Panc1 (cell line): ENCODE results near the gene BHLHE40. TPM values are rescaled to one million over a fixed set of nuclear protein-coding genes. Genes with fewer than 3 reads are reported as not detected.

Source experiments
- ATAC-seq: fragments of 200-7000 bp; cut with Tn5 transposase; 2 replicates; pipeline ENCODE4 v1.9.1; 2020; ENCODE audit warnings: mild to moderate bottlenecking, moderate library complexity
- BruUV-seq: library from RNA; stranded (reverse); fragments of 400-500 nt; replicated peaks from 2 replicates; lab custom pipeline; 2021; lab: Mats Ljungman, UMichigan
- CTCF ChIA-PET: fragments of 300-600 bp; sonication (Branson Sonifier 250); formaldehyde crosslinking; loops from one replicate; lab custom pipeline; 2022; ENCODE audit warnings: antibody characterized with exemption; lab: Charles Lee
- POLR2A ChIA-PET: fragments of 300-600 bp; sonication (Branson Sonifier 250); formaldehyde crosslinking; loops from one replicate; lab custom pipeline; 2022; ENCODE audit warnings: antibody characterized with exemption; lab: Charles Lee
- DNase-seq: peaks from one replicate; pipeline ENCODE4 v3.0.0-alpha.2; 2010; ENCODE audit warnings: low read depth, low spot score
- H3K27ac ChIP-seq: 2 replicates; pipeline ENCODE4 v1.5.1; 2011; ENCODE audit warnings: mild to moderate bottlenecking, low read length, inconsistent platforms
- H3K27me3 ChIP-seq: fragments of 200-500 bp; sonication (Bioruptor generic); 2 replicates; pipeline ENCODE4 v1.6.0; 2014; ENCODE audit warnings: low read length, inconsistent platforms; ENCODE audit not compliant: control insufficient read depth, insufficient read depth
- H3K36me3 ChIP-seq: fragments of 200-500 bp; sonication (Bioruptor generic); 2 replicates; pipeline ENCODE4 v1.5.1; 2014; ENCODE audit warnings: inconsistent platforms, mild to moderate bottlenecking, low read length, moderate library complexity; ENCODE audit not compliant: control insufficient read depth, insufficient read depth
- H3K4me1 ChIP-seq: 2 replicates; pipeline ENCODE4 v1.5.1; 2011; ENCODE audit warnings: inconsistent platforms, mild to moderate bottlenecking, low read length, moderate library complexity; ENCODE audit not compliant: control insufficient read depth, insufficient read depth
- H3K4me3 ChIP-seq, 2 experiments: 2 replicates each; pipeline ENCODE4 v1.5.1; 2011 to 2012; ENCODE audit warnings: low read depth in 2 of 2, low read length in 2 of 2, mild to moderate bottlenecking in 2 of 2, inconsistent platforms in 1 of 2, moderate library complexity in 1 of 2
- H3K9me3 ChIP-seq: fragments of 200-500 bp; sonication (Bioruptor generic); 2 replicates; pipeline ENCODE4 v1.5.1; 2014; ENCODE audit warnings: low read depth, mild to moderate bottlenecking, inconsistent platforms, low read length, moderate library complexity; ENCODE audit not compliant: control insufficient read depth, insufficient read depth
- CTCF ChIP-seq: fragments of 450-650 bp; IDR thresholded peaks from 2 replicates; pipeline ENCODE4 v1.5.1; 2017; ENCODE audit warnings: mild to moderate bottlenecking
- POLR2AphosphoS5 ChIP-seq: IDR thresholded peaks from 2 replicates; pipeline ENCODE4 v1.6.1; 2012; ENCODE audit warnings: mild to moderate bottlenecking, low read depth, low read length, moderate library complexity
- REST ChIP-seq, 2 experiments: IDR thresholded peaks; 2 replicates each; pipeline ENCODE4 v1.6.1; 2011 to 2012; ENCODE audit warnings: low read depth in 2 of 2, control low read depth in 1 of 2, low read length in 1 of 2, mild to moderate bottlenecking in 1 of 2, moderate library complexity in 1 of 2; ENCODE audit not compliant: insufficient read depth in 1 of 2
- SIN3A ChIP-seq: IDR thresholded peaks from 2 replicates; pipeline ENCODE4 v1.6.1; 2012; ENCODE audit warnings: low read depth, mild to moderate bottlenecking, low read length, moderate library complexity, borderline replicate concordance; ENCODE audit not compliant: insufficient read depth
- TCF7L2 ChIP-seq: IDR thresholded peaks from 2 replicates; pipeline ENCODE4 v1.6.1; 2011; ENCODE audit warnings: mild to moderate bottlenecking, low read depth, low read length, inconsistent platforms
- in situ Hi-C: cut with HindIII; loops from 2 replicates; pipeline ENCODE4 v1.10.0; 2016; ENCODE audit warnings: low sequenced_read_pairs, low pct_unique_long_range_greater_than_20kb
- intact Hi-C: fragments of 100-400 bp; cut with micrococcal nuclease; formaldehyde crosslinking; loops from one replicate; pipeline ENCODE4 v1.10.0; 2022; ENCODE audit not compliant: unreplicated experiment
- total RNA-seq: library from RNA; stranded (reverse); gene quantifications from one replicate; pipeline ENCODE4 v1.2.1, GENCODE V29; 2021; ENCODE audit not compliant: unreplicated experiment

BHLHE40 gene
- total RNA-seq, 1 experiment from 2014 or later, result 78.4 TPM

- no peak for TF ChIP-seq SIN3A
Observed at GRCh38 chr3:5020242-5020722, 41.0 kb downstream of the BHLHE40 start (continued).

- ATAC-seq (peak; percentile 31; the same call in 1 of the 2 replicates), DNase-seq (peak; percentile 55)
- BruUV-seq, result no TSS peak
- Histone ChIP-seq H3K27me3 (no peaks in the 10 kb centered on the region), H3K4me1 (peaks cover 61% of the 10 kb centered on the region), H3K36me3 (no peaks in the 10 kb centered on the region), H3K9me3 (no peaks in the 10 kb centered on the region), H3K27ac (peak overlapping the region; percentile 92), H3K4me3 (no peak overlapping the region)
- CTCF ChIA-PET, result interaction anchor here (0.7 kb wide), 1 partner anchor 27 kb away, joined by 3 read pairs; no protein-coding TSS in a partner anchor
- POLR2A ChIA-PET, result interaction anchor here (0.6 to 3.7 kb wide), 5 partner anchors 13 to 44 kb away, joined by 3 to 25 read pairs (median 7); partner anchors contain the start of gene BHLHE40
- intact Hi-C loops, result no loop called here
- TF ChIP-seq SIN3A (no peak), TCF7L2 (no peak), CTCF (no peak), REST (IDR thresholded peaks at IDR 0.05; ENCODE audit: insufficient read depth in 1 of 2, low read depth in 2 of 2, low read length in 1 of 2) (no peak), POLR2AphosphoS5 (no peak)
- in situ Hi-C loops, result no loop called here
Observed at GRCh38 chr3:5021116-5022092, 42.2 kb downstream of the BHLHE40 start.

- peaks cover 53% of the 10 kb centered on the region for H3K4me1 ChIP-seq
- H3K9me3 ChIP-seq, result no peaks in the 10 kb centered on the region
- peak overlapping the region; percentile 92 for H3K27ac ChIP-seq
- no peak overlapping the region for H3K4me3 ChIP-seq
- ChIA-PET POLR2A (interaction anchor here (0.6 to 3.7 kb wide), 4 partner anchors 14 to 43 kb away, joined by 3 to 25 read pairs (median 10); partner anchors contain the start of gene BHLHE40), CTCF (no interaction called here)
- TF ChIP-seq POLR2AphosphoS5 (no peak), CTCF (no peak), REST (IDR thresholded peaks at IDR 0.05; ENCODE audit: insufficient read depth in 1 of 2, low read depth in 2 of 2, low read length in 1 of 2) (no peak), TCF7L2 (no peak), SIN3A (no peak)
- no peaks in the 10 kb centered on the region for H3K36me3 ChIP-seq
- intact Hi-C loops (no loop called here), in situ Hi-C loops (no loop called here)
- BruUV-seq, result TSS peak; percentile 27
- DNase-seq, result peak; percentile 27
- no peak for ATAC-seq
- H3K27me3 ChIP-seq, result no peaks in the 10 kb centered on the region
Observed at GRCh38 chr3:5022187-5022965, 43.1 kb downstream of the BHLHE40 start.
